Endometrium (tissue), 2 donors: ENCODE results near the gene AGTPBP1.

Source experiments
- FAIRE-seq: peaks from 2 replicates; lab custom pipeline; 2012; peaks lifted over from hg19 to GRCh38; lab: Jason Lieb, UNC
- donor health status: control.
- donor health status: control.

The AGTPBP1 gene

GRCh38 chr9:85536514-85536913, 205.2 kb downstream of the AGTPBP1 start:
- FAIRE-seq = no peak

GRCh38 chr9:85536076-85536475, 205.7 kb downstream of the AGTPBP1 start:
- no peak for FAIRE-seq

- FAIRE-seq = no peak
These were observed 207.4 kb downstream of the AGTPBP1 start for GRCh38 chr9:85534340-85534739.

- FAIRE-seq = no peak
These were observed 208.2 kb downstream of the AGTPBP1 start for GRCh38 chr9:85533538-85533937.

GRCh38 chr9:85530721-85531120, 211.0 kb downstream of the AGTPBP1 start:
- no peak for FAIRE-seq

GRCh38 chr9:85528607-85529006, 213.1 kb downstream of the AGTPBP1 start:
- no peak for FAIRE-seq

- no peak for FAIRE-seq
These were observed 213.6 kb downstream of the AGTPBP1 start for GRCh38 chr9:85528142-85528541.

- FAIRE-seq = no peak
These were observed 214.3 kb downstream of the AGTPBP1 start for GRCh38 chr9:85527331-85528020.

- FAIRE-seq = no peak
These were observed 217.2 kb downstream of the AGTPBP1 start for GRCh38 chr9:85524531-85524930.

GRCh38 chr9:85523202-85523601, 218.6 kb downstream of the AGTPBP1 start:
- no peak for FAIRE-seq

- FAIRE-seq = no peak
These were observed 219.2 kb downstream of the AGTPBP1 start for GRCh38 chr9:85522459-85523092.

- no peak for FAIRE-seq
These were observed 220.2 kb downstream of the AGTPBP1 start for GRCh38 chr9:85521371-85522197.

- no peak for FAIRE-seq
These were observed 224.6 kb downstream of the AGTPBP1 start for GRCh38 chr9:85516976-85517637.

GRCh38 chr9:85516455-85516854, 225.3 kb downstream of the AGTPBP1 start:
- no peak for FAIRE-seq

GRCh38 chr9:85515021-85515420, 226.7 kb downstream of the AGTPBP1 start:
- no peak for FAIRE-seq

GRCh38 chr9:85514256-85514655, 227.5 kb downstream of the AGTPBP1 start:
- no peak for FAIRE-seq

- no peak for FAIRE-seq
These were observed 230.0 kb downstream of the AGTPBP1 start for GRCh38 chr9:85511746-85512145.

GRCh38 chr9:85510830-85511504, 230.8 kb downstream of the AGTPBP1 start:
- no peak for FAIRE-seq

- FAIRE-seq = no peak
These were observed 233.1 kb downstream of the AGTPBP1 start for GRCh38 chr9:85508616-85509015.

GRCh38 chr9:85505612-85506011, 236.1 kb downstream of the AGTPBP1 start:
- no peak for FAIRE-seq

- no peak for FAIRE-seq
These were observed 238.7 kb downstream of the AGTPBP1 start for GRCh38 chr9:85502815-85503655.
